Progenitor cell of endocrine pancreas (in vitro differentiated cells): ENCODE measurements around the gene PRPF40B. TPM values are rescaled to one million over a fixed set of nuclear protein-coding genes. Genes with fewer than 3 reads are reported as not detected.
A peak's percentile ranks its signal among the peaks of the same experiment; 100 is the strongest.

Experiments
- DNase-seq: peaks from one replicate; pipeline ENCODE4 v3.0.0; 2021; ENCODE audit warnings: low spot score; ENCODE audit not compliant: unreplicated experiment
- H3K27ac Mint-ChIP-seq: 2 replicates; pipeline ENCODE4 v1.8.0; 2021; ENCODE audit warnings: mild to moderate bottlenecking, moderate library complexity, mixed read lengths
- H3K27me3 Mint-ChIP-seq: 2 replicates; pipeline ENCODE4 v1.8.0; 2021; ENCODE audit warnings: mixed read lengths
- H3K36me3 Mint-ChIP-seq: 2 replicates; pipeline ENCODE4 v1.8.0; 2022; ENCODE audit warnings: mixed read lengths; ENCODE audit not compliant: insufficient read depth
- H3K4me1 Mint-ChIP-seq: 2 replicates; pipeline ENCODE4 v1.8.0; 2021; ENCODE audit warnings: low read depth, mixed read lengths
- H3K4me3 Mint-ChIP-seq: 2 replicates; pipeline ENCODE4 v1.8.0; 2021; ENCODE audit warnings: low read depth, mild to moderate bottlenecking, moderate library complexity, mixed read lengths
- H3K9me3 Mint-ChIP-seq: 2 replicates; pipeline ENCODE4 v1.8.0; 2021; ENCODE audit warnings: low read depth, mixed read lengths
- total RNA-seq: library from RNA; stranded (reverse); gene quantifications from 2 replicates; pipeline ENCODE4 v1.2.1, GENCODE V29; 2021
- TF ChIP-seq, protein P1 (sequence below): fragments of 200-600 bp; sonication (generic); IDR thresholded peaks from one replicate; pipeline ENCODE4 v1.5.0; 2021; ENCODE audit warnings: antibody characterized with exemption, mild to moderate bottlenecking; ENCODE audit not compliant: unreplicated experiment

Gene PRPF40B
- total RNA-seq, 1 donor from 2014 or later, result 63.4 TPM

DNA sequence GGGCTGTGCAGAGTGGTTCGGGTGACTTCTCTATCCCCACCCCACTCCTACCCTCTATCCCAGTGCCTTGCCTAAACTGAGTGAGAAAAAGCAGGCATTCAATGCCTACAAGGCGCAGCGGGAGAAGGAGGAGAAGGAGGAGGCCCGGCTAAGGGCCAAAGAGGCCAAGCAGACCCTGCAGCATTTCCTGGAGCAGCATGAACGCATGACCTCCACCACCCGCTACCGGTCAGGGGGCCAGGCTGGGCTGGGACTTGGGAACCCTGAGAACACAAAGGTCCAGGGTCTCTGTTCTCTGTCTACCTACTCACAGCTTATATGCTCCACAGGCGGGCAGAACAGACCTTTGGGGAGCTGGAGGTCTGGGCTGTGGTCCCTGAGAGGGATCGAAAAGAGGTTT, 11.7 kb downstream of the PRPF40B start:
- H3K27ac Mint-ChIP-seq, result no peak overlapping the region
- no peaks in the 10 kb centered on the region for H3K27me3 Mint-ChIP-seq
- H3K4me3 Mint-ChIP-seq, result no peak overlapping the region
- no peaks in the 10 kb centered on the region for H3K4me1 Mint-ChIP-seq
- TF ChIP-seq, protein P1, sequence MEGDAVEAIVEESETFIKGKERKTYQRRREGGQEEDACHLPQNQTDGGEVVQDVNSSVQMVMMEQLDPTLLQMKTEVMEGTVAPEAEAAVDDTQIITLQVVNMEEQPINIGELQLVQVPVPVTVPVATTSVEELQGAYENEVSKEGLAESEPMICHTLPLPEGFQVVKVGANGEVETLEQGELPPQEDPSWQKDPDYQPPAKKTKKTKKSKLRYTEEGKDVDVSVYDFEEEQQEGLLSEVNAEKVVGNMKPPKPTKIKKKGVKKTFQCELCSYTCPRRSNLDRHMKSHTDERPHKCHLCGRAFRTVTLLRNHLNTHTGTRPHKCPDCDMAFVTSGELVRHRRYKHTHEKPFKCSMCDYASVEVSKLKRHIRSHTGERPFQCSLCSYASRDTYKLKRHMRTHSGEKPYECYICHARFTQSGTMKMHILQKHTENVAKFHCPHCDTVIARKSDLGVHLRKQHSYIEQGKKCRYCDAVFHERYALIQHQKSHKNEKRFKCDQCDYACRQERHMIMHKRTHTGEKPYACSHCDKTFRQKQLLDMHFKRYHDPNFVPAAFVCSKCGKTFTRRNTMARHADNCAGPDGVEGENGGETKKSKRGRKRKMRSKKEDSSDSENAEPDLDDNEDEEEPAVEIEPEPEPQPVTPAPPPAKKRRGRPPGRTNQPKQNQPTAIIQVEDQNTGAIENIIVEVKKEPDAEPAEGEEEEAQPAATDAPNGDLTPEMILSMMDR, result no peak
- no peak for DNase-seq
- no peaks in the 10 kb centered on the region for H3K9me3 Mint-ChIP-seq
- H3K36me3 Mint-ChIP-seq, result peaks cover 7% of the 10 kb centered on the region

DNA sequence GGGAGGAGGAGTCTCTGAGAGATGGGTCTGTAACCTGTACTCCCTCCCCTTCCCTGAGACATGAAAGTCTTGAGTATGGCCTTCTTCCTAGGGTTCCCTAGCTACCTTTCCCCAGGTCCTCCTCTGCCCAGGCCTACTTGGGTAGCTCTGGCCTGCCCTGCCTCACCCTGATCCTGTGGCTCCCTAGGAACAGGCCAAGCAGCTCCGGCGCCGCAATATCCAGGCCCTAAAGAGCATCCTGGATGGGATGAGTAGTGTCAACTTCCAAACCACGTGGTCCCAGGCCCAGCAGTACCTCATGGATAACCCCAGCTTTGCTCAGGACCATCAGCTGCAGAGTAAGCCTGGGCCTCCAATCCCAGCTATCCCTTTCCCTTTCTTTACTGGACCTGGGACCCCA, 12.3 kb downstream of the PRPF40B start:
- no peaks in the 10 kb centered on the region for H3K27me3 Mint-ChIP-seq
- no peak overlapping the region for H3K4me3 Mint-ChIP-seq
- DNase-seq, result no peak
- peaks cover 10% of the 10 kb centered on the region for H3K36me3 Mint-ChIP-seq
- TF ChIP-seq, protein P1, result no peak
- H3K4me1 Mint-ChIP-seq, result no peaks in the 10 kb centered on the region
- H3K9me3 Mint-ChIP-seq, result no peaks in the 10 kb centered on the region
- H3K27ac Mint-ChIP-seq, result no peak overlapping the region

GRCh38 chr12:49636574-49636973, 13.2 kb downstream of the PRPF40B start:
- no peak for DNase-seq
- H3K36me3 Mint-ChIP-seq, result peaks cover 11% of the 10 kb centered on the region
- H3K27me3 Mint-ChIP-seq, result no peaks in the 10 kb centered on the region
- no peaks in the 10 kb centered on the region for H3K4me1 Mint-ChIP-seq
- H3K9me3 Mint-ChIP-seq, result no peaks in the 10 kb centered on the region
- TF ChIP-seq, protein P1, result no peak
- no peak overlapping the region for H3K4me3 Mint-ChIP-seq
- peak overlapping the region; percentile 8 for H3K27ac Mint-ChIP-seq

DNA sequence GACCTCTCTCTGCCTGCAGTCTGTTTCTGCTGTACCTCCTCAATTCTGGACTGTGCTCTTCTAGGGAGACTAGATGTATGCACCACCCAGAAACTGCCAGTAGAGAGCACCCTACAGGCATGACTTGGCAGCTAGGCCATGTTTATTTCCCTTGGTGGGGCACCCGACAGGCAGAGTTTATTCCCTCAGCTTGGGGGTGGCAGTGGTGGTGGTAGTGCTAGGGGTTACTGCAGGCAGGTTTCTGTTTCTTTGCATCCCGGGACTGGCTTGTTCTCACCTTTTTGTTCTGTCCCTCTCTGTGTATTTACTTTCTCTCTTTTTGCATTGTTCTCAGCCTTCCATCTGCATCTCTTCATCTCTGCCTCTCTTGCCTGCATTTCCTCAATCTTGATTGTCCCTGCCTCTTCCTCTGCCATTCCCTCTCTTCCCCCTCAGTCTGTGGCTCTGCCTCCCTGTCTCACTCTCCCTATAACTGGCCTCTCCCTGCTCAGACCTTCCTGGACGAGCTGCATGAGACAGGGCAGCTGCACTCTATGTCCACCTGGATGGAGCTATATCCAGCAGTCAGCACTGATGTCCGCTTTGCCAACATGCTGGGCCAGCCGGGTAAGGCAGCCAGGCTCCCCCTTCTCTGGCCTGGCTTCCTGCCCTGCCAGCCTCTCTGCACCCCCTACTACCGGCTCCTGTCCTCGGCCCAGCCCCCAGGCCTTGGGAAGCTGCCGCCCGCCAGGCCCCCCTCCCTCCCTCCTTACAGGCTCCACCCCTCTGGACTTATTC, 13.8 kb downstream of the PRPF40B start:
- no peak for DNase-seq

DNA sequence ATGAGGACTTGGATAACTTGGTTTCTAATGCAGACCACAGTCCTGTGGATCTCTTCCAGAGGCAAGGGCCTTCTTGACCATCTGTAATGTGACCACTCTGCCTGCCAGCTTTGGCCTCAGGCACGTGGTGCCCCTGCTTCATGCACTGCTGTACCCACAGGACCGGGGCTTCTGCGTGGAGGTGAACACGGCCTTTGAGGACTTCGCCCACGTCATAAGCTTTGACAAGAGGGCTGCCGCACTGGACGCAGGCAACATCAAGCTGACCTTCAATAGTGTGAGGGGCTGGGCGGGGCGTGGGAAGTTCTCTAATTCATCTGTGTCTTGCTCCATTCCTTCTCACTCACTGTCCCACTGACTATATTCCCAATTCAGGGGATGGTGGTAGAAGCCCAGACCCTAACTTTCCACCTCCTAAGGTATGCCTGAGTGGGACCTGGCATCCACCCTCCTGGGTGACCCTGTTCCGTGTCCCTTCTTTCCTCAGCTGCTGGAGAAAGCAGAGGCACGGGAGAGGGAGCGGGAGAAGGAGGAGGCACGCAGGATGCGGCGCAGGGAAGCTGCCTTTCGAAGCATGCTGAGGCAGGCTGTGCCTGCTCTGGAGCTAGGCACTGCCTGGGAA, 18.5 kb downstream of the PRPF40B start:
- no peak overlapping the region for H3K27ac Mint-ChIP-seq
- H3K9me3 Mint-ChIP-seq, result no peaks in the 10 kb centered on the region
- peaks cover 3% of the 10 kb centered on the region for H3K4me1 Mint-ChIP-seq
- no peak overlapping the region for H3K4me3 Mint-ChIP-seq
- H3K36me3 Mint-ChIP-seq, result peaks cover 14% of the 10 kb centered on the region
- no peak for DNase-seq
- TF ChIP-seq, protein P1, result no peak
- no peaks in the 10 kb centered on the region for H3K27me3 Mint-ChIP-seq

More for the DNA sequence above, 13.8 kb downstream of the PRPF40B start:
- Mint-ChIP-seq H3K27me3 (no peaks in the 10 kb centered on the region), H3K27ac (peak overlapping the region; percentile 8), H3K36me3 (peaks cover 8% of the 10 kb centered on the region), H3K4me1 (no peaks in the 10 kb centered on the region), H3K9me3 (no peaks in the 10 kb centered on the region), H3K4me3 (no peak overlapping the region)
- TF ChIP-seq, protein P1, result peak; percentile 59
